GM12878 (cell line): Measurements from ENCODE around the gene AMDHD2. TPM values are rescaled to one million over a fixed set of nuclear protein-coding genes. Genes with fewer than 3 reads are reported as not detected.

Experiments used
- ATF7 ChIP-seq: fragments of 450-650 bp; IDR thresholded peaks from 2 replicates; pipeline ENCODE4 v1.6.1; 2016; ENCODE audit warnings: low read depth, mild to moderate bottlenecking
- EZH2 ChIP-seq: IDR thresholded peaks from 2 replicates; pipeline ENCODE4 v1.6.1; 2012; ENCODE audit warnings: low read depth, mild to moderate bottlenecking, control low read depth, inconsistent platforms, low read length, borderline replicate concordance; ENCODE audit not compliant: control insufficient read depth
- MYC ChIP-seq: IDR thresholded peaks from 2 replicates; pipeline ENCODE4 v1.6.1; 2011; ENCODE audit warnings: mild to moderate bottlenecking, low read length, moderate library complexity, inconsistent platforms; ENCODE audit not compliant: insufficient read depth, insufficient replicate concordance, insufficient read length, severe bottlenecking
- NFYA ChIP-seq: IDR thresholded peaks from 2 replicates; pipeline ENCODE4 v1.6.1; 2011; ENCODE audit warnings: low read depth, mild to moderate bottlenecking, low read length, improper control_type of control experiment, borderline replicate concordance
- NRF1 ChIP-seq: conservative IDR thresholded peaks from 2 replicates; pipeline ENCODE4 v1.6.1; 2011; ENCODE audit warnings: mild to moderate bottlenecking, low read depth, low read length, improper control_type of control experiment
- PML ChIP-seq: IDR thresholded peaks from 2 replicates; pipeline ENCODE4 v1.6.1; 2012; ENCODE audit warnings: low read length, inconsistent platforms
- POLR2A ChIP-seq: IDR thresholded peaks from 2 replicates; pipeline ENCODE4 v1.6.1; 2011; ENCODE audit warnings: low read depth, mild to moderate bottlenecking, low read length
- RAD51 ChIP-seq: fragments of 450-650 bp; IDR thresholded peaks from 2 replicates; pipeline ENCODE4 v1.6.1; 2016; ENCODE audit warnings: moderate library complexity, mild to moderate bottlenecking, inconsistent platforms
- SMAD5 ChIP-seq: IDR thresholded peaks from 2 replicates; pipeline ENCODE4 v1.6.1; 2016; ENCODE audit warnings: antibody characterized with exemption, low read depth
- SP1 ChIP-seq: IDR thresholded peaks from one replicate; pipeline ENCODE4 v1.6.1; 2011; ENCODE audit warnings: low read depth, low read length
- polyA plus RNA-seq, 11 experiments: library from polyadenylated mRNA; depleted of rRNA in 4 of 11; unstranded in 6 of 11; stranded (reverse) in 5 of 11; fragments of >200 nt; fragmentation: Nextera tagmentation in 4 of 11; fragmentation: Illumina TruSeq in 1 of 11; extraction: Ambion mirVana in 4 of 11; extraction: Trizol in 1 of 11; gene quantifications; 1 replicate in 1 of 11; 2 replicates in 10 of 11; pipeline versions ENCODE4 v1.2.1 to v1.2.3, GENCODE V29; 2011 to 2016; ENCODE audit warnings: inconsistent platforms in 2 of 11, missing spikeins in 2 of 11, low read depth in 1 of 11
- total RNA-seq, 4 experiments: library from RNA; depleted of rRNA in 3 of 4; stranded (reverse); fragments of >200 nt in 3 of 4; fragmentation: Illumina TruSeq in 1 of 4; extraction: Trizol in 1 of 4; gene quantifications; 2 replicates each; pipeline versions ENCODE4 v1.2.1 to v1.2.3, GENCODE V29; 2013 to 2021
- TF ChIP-seq, protein P1 (sequence below): fragments of 450-650 bp; IDR thresholded peaks from 2 replicates; pipeline ENCODE4 v1.6.1; 2018; ENCODE audit warnings: borderline replicate concordance, mild to moderate bottlenecking; ENCODE audit not compliant: partially characterized antibody
- TF ChIP-seq, protein P2 (sequence below): IDR thresholded peaks from 2 replicates; pipeline ENCODE4 v1.6.1; 2012; ENCODE audit warnings: improper control_type of control experiment, low read depth, low read length; ENCODE audit not compliant: insufficient replicate concordance
- TF ChIP-seq, protein P3 (sequence below): fragments of 450-650 bp; formaldehyde crosslinking; IDR thresholded peaks from 2 replicates; pipeline ENCODE4 v1.4.0; 2022; ENCODE audit warnings: mild to moderate bottlenecking, moderate library complexity
- TF ChIP-seq, protein P4 (sequence below): fragments of 450-650 bp; formaldehyde crosslinking; IDR thresholded peaks from 2 replicates; pipeline ENCODE4 v1.4.0; 2020; ENCODE audit warnings: mild to moderate bottlenecking, moderate library complexity

Gene AMDHD2
- total and polyA plus RNA-seq, 10 of the 15 experiments (the other 5 are each of a cell fraction or from before 2014, with no cell fraction given) = 0.60 to 41.8 (median 24.3) TPM; not detected in 1

DNA sequence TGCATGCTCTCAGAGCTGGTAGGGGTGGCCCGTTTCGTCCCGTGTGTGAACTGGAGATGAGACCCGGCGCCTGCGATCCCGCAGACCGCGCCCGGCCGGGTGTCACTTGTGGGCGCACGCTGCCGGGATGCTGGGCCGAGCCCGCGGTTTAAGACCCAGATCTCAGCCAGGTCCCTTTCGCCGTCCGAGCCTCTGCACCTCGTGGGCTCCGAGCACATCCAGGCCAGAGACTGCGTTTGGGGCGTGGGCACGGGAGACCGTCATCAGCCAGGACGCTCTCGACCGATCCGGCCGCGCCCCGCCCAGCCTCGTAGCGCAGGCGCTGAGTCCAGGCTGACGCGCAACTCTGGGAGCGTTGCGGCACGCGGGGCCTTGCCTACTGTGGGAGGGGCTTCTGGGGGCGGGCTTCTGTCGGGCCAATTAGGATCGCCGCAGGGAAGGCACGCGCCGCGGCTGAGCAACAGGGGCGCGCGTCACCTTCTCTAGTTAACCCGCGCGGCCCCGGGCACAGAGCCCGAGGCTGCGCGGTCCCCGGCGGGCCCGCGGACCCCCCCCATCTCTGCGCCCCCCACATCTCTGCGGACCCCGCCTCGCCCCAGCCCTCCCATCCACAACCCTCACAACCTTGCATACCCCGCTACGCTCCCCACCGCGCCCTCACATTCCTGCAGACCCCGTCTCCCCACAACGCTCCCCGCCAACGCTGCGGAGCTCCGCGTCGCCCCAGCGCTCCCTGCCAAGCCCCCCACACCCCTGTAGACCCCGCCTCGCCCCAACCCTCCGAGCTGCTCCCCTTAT, 11.7 kb downstream of the AMDHD2 start (continued):
- TF ChIP-seq, protein P1, sequence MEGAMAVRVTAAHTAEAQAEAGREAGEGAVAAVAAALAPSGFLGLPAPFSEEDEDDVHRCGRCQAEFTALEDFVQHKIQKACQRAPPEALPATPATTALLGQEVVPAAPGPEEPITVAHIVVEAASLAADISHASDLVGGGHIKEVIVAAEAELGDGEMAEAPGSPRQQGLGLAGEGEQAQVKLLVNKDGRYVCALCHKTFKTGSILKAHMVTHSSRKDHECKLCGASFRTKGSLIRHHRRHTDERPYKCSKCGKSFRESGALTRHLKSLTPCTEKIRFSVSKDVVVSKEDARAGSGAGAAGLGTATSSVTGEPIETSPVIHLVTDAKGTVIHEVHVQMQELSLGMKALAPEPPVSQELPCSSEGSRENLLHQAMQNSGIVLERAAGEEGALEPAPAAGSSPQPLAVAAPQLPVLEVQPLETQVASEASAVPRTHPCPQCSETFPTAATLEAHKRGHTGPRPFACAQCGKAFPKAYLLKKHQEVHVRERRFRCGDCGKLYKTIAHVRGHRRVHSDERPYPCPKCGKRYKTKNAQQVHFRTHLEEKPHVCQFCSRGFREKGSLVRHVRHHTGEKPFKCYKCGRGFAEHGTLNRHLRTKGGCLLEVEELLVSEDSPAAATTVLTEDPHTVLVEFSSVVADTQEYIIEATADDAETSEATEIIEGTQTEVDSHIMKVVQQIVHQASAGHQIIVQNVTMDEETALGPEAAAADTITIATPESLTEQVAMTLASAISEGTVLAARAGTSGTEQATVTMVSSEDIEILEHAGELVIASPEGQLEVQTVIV = no peak
- TF ChIP-seq, protein P2, sequence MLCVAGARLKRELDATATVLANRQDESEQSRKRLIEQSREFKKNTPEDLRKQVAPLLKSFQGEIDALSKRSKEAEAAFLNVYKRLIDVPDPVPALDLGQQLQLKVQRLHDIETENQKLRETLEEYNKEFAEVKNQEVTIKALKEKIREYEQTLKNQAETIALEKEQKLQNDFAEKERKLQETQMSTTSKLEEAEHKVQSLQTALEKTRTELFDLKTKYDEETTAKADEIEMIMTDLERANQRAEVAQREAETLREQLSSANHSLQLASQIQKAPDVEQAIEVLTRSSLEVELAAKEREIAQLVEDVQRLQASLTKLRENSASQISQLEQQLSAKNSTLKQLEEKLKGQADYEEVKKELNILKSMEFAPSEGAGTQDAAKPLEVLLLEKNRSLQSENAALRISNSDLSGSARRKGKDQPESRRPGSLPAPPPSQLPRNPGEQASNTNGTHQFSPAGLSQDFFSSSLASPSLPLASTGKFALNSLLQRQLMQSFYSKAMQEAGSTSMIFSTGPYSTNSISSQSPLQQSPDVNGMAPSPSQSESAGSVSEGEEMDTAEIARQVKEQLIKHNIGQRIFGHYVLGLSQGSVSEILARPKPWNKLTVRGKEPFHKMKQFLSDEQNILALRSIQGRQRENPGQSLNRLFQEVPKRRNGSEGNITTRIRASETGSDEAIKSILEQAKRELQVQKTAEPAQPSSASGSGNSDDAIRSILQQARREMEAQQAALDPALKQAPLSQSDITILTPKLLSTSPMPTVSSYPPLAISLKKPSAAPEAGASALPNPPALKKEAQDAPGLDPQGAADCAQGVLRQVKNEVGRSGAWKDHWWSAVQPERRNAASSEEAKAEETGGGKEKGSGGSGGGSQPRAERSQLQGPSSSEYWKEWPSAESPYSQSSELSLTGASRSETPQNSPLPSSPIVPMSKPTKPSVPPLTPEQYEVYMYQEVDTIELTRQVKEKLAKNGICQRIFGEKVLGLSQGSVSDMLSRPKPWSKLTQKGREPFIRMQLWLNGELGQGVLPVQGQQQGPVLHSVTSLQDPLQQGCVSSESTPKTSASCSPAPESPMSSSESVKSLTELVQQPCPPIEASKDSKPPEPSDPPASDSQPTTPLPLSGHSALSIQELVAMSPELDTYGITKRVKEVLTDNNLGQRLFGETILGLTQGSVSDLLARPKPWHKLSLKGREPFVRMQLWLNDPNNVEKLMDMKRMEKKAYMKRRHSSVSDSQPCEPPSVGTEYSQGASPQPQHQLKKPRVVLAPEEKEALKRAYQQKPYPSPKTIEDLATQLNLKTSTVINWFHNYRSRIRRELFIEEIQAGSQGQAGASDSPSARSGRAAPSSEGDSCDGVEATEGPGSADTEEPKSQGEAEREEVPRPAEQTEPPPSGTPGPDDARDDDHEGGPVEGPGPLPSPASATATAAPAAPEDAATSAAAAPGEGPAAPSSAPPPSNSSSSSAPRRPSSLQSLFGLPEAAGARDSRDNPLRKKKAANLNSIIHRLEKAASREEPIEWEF = no peak
- TF ChIP-seq, protein P3, sequence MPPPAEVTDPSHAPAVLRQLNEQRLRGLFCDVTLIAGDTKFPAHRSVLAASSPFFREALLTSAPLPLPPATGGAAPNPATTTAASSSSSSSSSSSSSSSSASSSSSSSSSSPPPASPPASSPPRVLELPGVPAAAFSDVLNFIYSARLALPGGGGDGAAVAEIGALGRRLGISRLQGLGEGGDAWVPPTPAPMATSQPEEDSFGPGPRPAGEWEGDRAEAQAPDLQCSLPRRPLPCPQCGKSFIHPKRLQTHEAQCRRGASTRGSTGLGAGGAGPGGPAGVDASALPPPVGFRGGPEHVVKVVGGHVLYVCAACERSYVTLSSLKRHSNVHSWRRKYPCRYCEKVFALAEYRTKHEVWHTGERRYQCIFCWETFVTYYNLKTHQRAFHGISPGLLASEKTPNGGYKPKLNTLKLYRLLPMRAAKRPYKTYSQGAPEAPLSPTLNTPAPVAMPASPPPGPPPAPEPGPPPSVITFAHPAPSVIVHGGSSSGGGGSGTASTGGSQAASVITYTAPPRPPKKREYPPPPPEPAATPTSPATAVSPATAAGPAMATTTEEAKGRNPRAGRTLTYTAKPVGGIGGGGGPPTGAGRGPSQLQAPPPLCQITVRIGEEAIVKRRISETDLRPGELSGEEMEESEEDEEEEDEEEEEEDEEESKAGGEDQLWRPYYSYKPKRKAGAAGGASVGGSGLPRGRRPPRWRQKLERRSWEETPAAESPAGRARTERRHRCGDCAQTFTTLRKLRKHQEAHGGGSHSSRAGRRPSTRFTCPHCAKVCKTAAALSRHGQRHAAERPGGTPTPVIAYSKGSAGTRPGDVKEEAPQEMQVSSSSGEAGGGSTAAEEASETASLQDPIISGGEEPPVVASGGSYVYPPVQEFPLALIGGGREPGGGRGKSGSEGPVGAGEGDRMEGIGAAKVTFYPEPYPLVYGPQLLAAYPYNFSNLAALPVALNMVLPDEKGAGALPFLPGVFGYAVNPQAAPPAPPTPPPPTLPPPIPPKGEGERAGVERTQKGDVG (CRISPR knock-in tag) = no peak
- TF ChIP-seq PML (0 out of 2 replicates have a peak, but pooled peaks have one; percentile 27), SMAD5 (no peak), RAD51 (peak; percentile 44; the same call in 1 of the 2 replicates), ATF7 (peak; percentile 27; the same call in 1 of the 2 replicates), SP1 (peak; percentile 73), MYC (peak; percentile 76), NRF1 (peak; percentile 78), NFYA (no peak), EZH2 (no peak), POLR2A (peak; percentile 86)
- TF ChIP-seq, protein P4, sequence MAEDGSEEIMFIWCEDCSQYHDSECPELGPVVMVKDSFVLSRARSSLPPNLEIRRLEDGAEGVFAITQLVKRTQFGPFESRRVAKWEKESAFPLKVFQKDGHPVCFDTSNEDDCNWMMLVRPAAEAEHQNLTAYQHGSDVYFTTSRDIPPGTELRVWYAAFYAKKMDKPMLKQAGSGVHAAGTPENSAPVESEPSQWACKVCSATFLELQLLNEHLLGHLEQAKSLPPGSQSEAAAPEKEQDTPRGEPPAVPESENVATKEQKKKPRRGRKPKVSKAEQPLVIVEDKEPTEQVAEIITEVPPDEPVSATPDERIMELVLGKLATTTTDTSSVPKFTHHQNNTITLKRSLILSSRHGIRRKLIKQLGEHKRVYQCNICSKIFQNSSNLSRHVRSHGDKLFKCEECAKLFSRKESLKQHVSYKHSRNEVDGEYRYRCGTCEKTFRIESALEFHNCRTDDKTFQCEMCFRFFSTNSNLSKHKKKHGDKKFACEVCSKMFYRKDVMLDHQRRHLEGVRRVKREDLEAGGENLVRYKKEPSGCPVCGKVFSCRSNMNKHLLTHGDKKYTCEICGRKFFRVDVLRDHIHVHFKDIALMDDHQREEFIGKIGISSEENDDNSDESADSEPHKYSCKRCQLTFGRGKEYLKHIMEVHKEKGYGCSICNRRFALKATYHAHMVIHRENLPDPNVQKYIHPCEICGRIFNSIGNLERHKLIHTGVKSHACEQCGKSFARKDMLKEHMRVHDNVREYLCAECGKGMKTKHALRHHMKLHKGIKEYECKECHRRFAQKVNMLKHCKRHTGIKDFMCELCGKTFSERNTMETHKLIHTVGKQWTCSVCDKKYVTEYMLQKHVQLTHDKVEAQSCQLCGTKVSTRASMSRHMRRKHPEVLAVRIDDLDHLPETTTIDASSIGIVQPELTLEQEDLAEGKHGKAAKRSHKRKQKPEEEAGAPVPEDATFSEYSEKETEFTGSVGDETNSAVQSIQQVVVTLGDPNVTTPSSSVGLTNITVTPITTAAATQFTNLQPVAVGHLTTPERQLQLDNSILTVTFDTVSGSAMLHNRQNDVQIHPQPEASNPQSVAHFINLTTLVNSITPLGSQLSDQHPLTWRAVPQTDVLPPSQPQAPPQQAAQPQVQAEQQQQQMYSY = no peak
